BE2C (cell line): Measurements from ENCODE around the gene TBC1D8B. TPM values are rescaled to one million over a fixed set of nuclear protein-coding genes. Genes with fewer than 3 reads are reported as not detected.
"Not testable (repeated sequence)": the region's sequence is repeated elsewhere in the genome, so short reads cannot be mapped to it uniquely, and the experiment has no call there.

Experiments
- DNase-seq: peaks from one replicate; pipeline ENCODE4 v3.0.0-alpha.2; 2020
- H3K27me3 ChIP-seq: fragments of 250-450 bp; sonication (Bioruptor Pico); 2 replicates; pipeline ENCODE4 v1.5.1; 2020; ENCODE audit warnings: mild to moderate bottlenecking
- H3K36me3 ChIP-seq: fragments of 250-450 bp; sonication (Bioruptor Pico); 2 replicates; pipeline ENCODE4 v1.5.1; 2020; ENCODE audit warnings: mild to moderate bottlenecking
- H3K4me1 ChIP-seq: fragments of 250-450 bp; sonication (Bioruptor Pico); 2 replicates; pipeline ENCODE4 v1.5.1; 2020
- H3K4me3 ChIP-seq: 2 replicates; pipeline ENCODE4 v1.5.1; 2011; ENCODE audit warnings: low read depth, low read length
- H3K9me3 ChIP-seq: fragments of 250-450 bp; sonication (Bioruptor Pico); 2 replicates; pipeline ENCODE4 v1.5.1; 2020
- polyA plus RNA-seq: library from polyadenylated mRNA; unstranded; fragments of >200 nt; gene quantifications from one replicate; pipeline ENCODE4 v1.2.1, GENCODE V29; 2012; ENCODE audit warnings: low read depth, missing spikeins; ENCODE audit not compliant: insufficient read length, insufficient read depth
- TF ChIP-seq, protein P1 (sequence below): IDR thresholded peaks from 2 replicates; pipeline ENCODE4 v1.5.1; 2012; ENCODE audit warnings: mild to moderate bottlenecking, low read depth, low read length

Gene TBC1D8B
- polyA plus RNA-seq: not detected

DNA sequence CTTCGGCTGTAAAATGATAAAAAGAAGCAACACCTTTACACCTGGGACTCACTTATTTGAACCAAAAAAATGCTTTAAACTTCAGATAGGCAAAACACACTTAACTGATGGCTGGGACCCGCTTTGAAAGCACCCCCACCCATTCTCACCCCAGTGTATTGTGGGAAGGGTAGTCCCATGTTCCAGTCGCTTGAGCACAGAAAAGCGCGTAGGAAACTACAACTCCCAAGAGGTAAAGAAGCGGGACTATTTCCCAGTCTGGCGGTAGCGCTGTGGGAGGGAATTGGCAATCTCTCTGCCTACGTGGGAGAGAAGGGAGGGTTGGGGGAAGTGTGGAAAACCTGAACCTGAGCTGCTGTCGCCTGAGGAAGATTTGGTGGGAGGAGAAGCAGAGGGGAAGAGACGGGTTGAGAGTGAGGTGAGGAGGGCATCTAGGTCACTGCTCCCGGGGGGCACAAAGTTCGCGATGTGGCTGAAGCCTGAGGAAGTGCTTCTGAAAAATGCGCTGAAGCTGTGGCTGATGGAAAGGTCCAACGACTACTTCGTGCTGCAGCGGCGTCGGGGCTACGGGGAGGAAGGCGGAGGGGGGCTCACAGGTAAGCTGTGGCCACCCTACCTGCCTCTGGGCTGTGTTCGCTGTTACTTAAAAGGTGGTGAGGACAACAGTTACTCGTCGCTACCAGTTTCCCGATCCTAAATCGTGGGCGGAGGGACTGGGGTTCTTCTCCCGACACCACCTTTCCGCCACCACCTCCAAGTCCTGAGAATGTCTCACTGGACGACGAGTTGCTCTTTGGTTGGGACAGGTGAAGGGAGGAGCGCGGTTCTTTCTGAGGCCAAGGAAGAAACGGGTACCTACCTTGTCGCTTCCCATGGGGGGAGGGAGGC lies at the start of gene TBC1D8B:
Gene TBC1D8B, plus strand, starts transcription at position 286 of the 888 bp plus-strand sequence. Its CDS starts 181 bp downstream, at position 467.
- peak; percentile 41 for DNase-seq
- H3K27me3 ChIP-seq: peaks cover 18% of the 10 kb centered on the region
- peak within 1 kb of the TSS; percentile 56 for H3K4me3 ChIP-seq
- TF ChIP-seq, protein P1, sequence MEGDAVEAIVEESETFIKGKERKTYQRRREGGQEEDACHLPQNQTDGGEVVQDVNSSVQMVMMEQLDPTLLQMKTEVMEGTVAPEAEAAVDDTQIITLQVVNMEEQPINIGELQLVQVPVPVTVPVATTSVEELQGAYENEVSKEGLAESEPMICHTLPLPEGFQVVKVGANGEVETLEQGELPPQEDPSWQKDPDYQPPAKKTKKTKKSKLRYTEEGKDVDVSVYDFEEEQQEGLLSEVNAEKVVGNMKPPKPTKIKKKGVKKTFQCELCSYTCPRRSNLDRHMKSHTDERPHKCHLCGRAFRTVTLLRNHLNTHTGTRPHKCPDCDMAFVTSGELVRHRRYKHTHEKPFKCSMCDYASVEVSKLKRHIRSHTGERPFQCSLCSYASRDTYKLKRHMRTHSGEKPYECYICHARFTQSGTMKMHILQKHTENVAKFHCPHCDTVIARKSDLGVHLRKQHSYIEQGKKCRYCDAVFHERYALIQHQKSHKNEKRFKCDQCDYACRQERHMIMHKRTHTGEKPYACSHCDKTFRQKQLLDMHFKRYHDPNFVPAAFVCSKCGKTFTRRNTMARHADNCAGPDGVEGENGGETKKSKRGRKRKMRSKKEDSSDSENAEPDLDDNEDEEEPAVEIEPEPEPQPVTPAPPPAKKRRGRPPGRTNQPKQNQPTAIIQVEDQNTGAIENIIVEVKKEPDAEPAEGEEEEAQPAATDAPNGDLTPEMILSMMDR: no peak
- no peaks in the 10 kb centered on the region for H3K36me3 ChIP-seq
- H3K4me1 ChIP-seq: no peaks in the 10 kb centered on the region
- H3K9me3 ChIP-seq: no peaks in the 10 kb centered on the region

- H3K27me3 ChIP-seq, H3K4me3 ChIP-seq, H3K4me1 ChIP-seq, H3K36me3 ChIP-seq, H3K9me3 ChIP-seq, DNase-seq: not testable (repeated sequence)
These were observed 33.2 kb upstream of the TBC1D8B start for GRCh38 chrX:106769288-106769687.

DNA sequence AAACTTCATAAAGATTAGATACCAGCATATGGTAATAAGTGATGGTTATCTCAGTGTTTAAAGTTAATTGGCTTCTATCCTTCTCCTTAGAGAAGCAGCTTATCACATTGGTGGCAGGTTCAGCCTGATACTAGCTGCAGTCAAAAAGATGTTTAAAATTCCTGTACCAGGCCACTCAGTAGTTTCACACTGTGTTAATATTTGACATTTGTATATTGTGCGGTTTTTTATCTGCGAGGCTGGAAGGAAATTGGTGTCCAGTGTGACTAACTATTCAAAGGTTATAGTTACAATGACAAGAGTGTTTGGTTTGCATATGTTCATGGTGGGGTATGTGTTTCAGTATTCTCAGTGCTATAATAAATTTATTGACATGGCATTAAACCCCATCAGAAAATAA lies 27.5 kb upstream of the TBC1D8B start:
- Histone ChIP-seq H3K4me1 (no peaks in the 10 kb centered on the region), H3K4me3 (no peak overlapping the region), H3K9me3 (no peaks in the 10 kb centered on the region), H3K27me3 (no peaks in the 10 kb centered on the region), H3K36me3 (no peaks in the 10 kb centered on the region)
- TF ChIP-seq, protein P1: no peak
- no peak for DNase-seq

GRCh38 chrX:106780264-106780663 lies 22.2 kb upstream of the TBC1D8B start:
- no peaks in the 10 kb centered on the region for H3K36me3 ChIP-seq
- TF ChIP-seq, protein P1: no peak
- H3K4me3 ChIP-seq: no peak overlapping the region
- no peaks in the 10 kb centered on the region for H3K4me1 ChIP-seq
- no peaks in the 10 kb centered on the region for H3K9me3 ChIP-seq
- no peaks in the 10 kb centered on the region for H3K27me3 ChIP-seq
- DNase-seq: no peak

DNA sequence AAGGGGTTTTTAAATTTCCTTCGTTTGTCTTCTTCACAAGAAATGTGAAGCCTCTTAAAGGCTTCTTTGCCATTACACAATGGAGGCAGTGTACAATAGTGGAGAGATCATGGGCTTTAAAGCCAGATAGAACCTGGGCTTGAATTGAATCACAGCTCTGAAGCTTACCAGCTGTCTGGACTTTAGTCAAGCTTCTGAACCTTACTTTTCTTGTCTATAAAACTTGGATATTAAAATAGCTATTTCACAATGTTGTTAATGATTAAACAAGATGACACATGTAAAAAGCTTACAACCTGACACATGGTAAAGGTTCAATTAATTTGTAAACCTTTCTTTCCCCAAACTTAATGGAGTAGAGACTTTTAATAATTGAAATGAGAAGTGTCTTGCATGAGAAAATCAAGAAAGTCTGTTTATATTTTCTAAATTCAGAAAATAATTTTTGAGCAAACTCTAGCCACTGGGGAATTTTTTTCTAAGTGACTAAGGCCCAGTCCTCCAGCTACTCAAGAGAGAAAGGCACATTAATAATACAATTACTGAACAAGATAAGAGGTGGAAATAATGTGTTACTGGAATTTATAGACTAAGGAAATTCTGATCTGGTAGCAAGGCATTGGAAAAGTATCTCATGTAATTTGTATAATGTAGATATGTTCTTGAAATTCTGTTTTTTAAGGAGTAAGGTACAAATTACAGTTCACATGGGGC lies 21.7 kb upstream of the TBC1D8B start:
- H3K9me3 ChIP-seq: no peaks in the 10 kb centered on the region
- H3K36me3 ChIP-seq: no peaks in the 10 kb centered on the region
- DNase-seq: no peak
- H3K27me3 ChIP-seq: no peaks in the 10 kb centered on the region
- TF ChIP-seq, protein P1: no peak
- H3K4me3 ChIP-seq: no peak overlapping the region
- no peaks in the 10 kb centered on the region for H3K4me1 ChIP-seq

DNA sequence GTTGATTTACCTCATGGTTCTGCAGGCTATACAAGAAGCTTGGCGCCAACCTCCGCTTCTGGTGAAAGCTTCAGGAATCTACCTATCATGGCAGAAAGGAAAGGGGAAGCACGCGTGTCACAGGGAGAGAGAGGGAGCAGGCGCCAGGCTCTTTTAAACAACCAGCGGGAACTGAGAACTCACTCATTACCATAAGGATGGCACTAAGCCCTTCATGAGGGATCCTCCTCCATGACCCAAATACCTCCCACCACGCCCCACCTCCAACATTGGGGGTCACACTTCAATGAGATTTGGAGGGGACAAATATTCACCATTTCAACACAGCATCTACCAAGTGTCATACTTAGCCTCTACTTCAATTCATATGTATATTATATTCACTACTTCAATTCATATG lies 18.8 kb upstream of the TBC1D8B start:
- DNase-seq: no peak
- TF ChIP-seq, protein P1: no peak
- H3K9me3 ChIP-seq: no peaks in the 10 kb centered on the region
- no peaks in the 10 kb centered on the region for H3K4me1 ChIP-seq
- no peaks in the 10 kb centered on the region for H3K27me3 ChIP-seq
- no peaks in the 10 kb centered on the region for H3K36me3 ChIP-seq
- H3K4me3 ChIP-seq: no peak overlapping the region
